Mesodermal cell (in vitro differentiated cells): Measurements from ENCODE around the gene GTPBP4.

Experiments used
- H3K27ac ChIP-seq: 2 replicates; pipeline ENCODE4 v1.7.0; 2013; ENCODE audit warnings: mild to moderate bottlenecking, low read depth, low read length, moderate library complexity; ENCODE audit not compliant: severe bottlenecking
- H3K36me3 ChIP-seq: 2 replicates; pipeline ENCODE4 v1.7.1; 2013; ENCODE audit warnings: mild to moderate bottlenecking, low read length, moderate library complexity; ENCODE audit not compliant: control insufficient read depth, insufficient read depth
- H3K4me1 ChIP-seq: one replicate; pipeline ENCODE4 v1.7.1; 2013; ENCODE audit warnings: mild to moderate bottlenecking, low read length; ENCODE audit not compliant: insufficient read depth, control insufficient read depth, poor library complexity, severe bottlenecking
- H3K4me3 ChIP-seq: 2 replicates; pipeline ENCODE4 v1.7.0; 2013; ENCODE audit warnings: low read length, control low read depth, mild to moderate bottlenecking; ENCODE audit not compliant: insufficient read depth, poor library complexity, severe bottlenecking; ENCODE audit errors: extremely low read depth
- H3K9me3 ChIP-seq: 2 replicates; pipeline ENCODE4 v1.7.1; 2013; ENCODE audit warnings: mild to moderate bottlenecking, low read length, moderate library complexity; ENCODE audit not compliant: control insufficient read depth
- WGBS, 2 experiments: methylation state at CpG; one replicate each; pipeline ENCODE4 v1.1.5; 2013; ENCODE audit warnings: missing lambda C conversion rate in 2 of 2; ENCODE audit not compliant: insufficient coverage in 2 of 2; 5-methylcytosine and 5-hydroxymethylcytosine counted together

The GTPBP4 gene

DNA sequence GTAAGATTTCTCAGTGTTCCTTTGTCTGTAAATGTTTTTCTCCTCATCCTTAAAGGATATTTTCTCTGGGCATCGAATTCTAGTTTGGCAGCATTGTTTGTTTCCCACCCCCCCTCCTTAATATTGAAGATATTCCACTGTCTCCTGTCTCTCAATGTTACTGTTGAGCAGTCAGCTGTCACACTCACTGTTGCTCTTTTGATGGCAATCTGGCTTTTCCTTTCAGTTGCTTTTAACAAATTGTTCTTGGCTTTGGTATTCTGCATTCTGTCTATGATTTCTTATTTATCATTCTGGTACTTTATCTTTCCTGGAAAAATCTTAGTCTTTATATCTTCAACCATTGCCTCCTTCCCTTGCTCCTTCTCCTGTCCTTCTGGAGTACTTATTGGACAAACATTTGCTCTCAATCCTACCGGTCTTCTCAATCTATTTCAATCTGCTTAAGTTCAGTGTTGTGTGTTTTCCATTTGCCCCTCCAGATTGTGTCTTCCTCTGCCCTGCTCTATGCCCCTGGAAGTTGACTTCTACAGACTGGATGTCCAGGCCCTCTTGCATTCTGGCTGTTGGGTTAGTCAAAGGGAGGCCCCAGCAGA, 9.3 kb upstream of the GTPBP4 start:
- Histone ChIP-seq H3K4me3 (no peak overlapping the region), H3K4me1 (peaks cover 2% of the 10 kb centered on the region), H3K27ac (no peak overlapping the region), H3K9me3 (peaks cover 38% of the 10 kb centered on the region), H3K36me3 (peaks cover 7% of the 10 kb centered on the region)
- 83 to 100% methylated on average over 1 to 2 of the region's 2 CpGs for WGBS, 2 experiments

DNA sequence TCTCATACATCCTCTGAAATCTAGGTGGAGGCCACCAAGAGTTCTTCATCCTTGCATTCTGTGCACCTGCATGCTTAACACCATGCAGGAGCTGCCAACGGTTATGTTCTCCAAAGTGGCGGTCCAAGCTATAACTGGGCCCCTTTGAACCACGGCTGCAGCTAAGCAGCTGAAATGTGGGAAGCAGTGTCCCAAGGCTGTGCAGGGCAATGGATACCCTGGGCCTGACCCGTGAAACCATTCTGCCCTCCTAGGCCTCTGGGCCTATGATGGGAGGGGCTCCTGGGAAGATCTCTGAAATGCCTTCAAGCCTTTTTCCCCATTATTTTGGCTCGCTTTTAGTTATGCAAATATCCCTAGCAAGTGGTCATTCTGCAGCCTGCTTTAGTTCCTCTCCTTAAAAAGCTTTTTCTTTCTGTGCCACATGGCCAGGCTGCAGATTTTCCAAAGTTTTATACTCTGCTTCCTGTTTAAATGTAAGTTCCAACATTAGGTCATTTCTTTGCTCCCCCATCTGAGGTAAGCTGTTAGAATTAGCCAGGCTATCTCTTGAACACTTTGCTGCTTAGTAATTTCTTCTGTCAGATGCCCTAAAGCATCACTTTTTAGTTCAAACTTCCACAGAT, 7.7 kb upstream of the GTPBP4 start:
- peaks cover 38% of the 10 kb centered on the region for H3K9me3 ChIP-seq
- peaks cover 7% of the 10 kb centered on the region for H3K36me3 ChIP-seq
- no peak overlapping the region for H3K4me3 ChIP-seq
- H3K27ac ChIP-seq, result no peak overlapping the region
- H3K4me1 ChIP-seq, result peaks cover 13% of the 10 kb centered on the region
- WGBS, 2 experiments, result 94 to 100% methylated on average over 5 of the region's 5 CpGs

DNA sequence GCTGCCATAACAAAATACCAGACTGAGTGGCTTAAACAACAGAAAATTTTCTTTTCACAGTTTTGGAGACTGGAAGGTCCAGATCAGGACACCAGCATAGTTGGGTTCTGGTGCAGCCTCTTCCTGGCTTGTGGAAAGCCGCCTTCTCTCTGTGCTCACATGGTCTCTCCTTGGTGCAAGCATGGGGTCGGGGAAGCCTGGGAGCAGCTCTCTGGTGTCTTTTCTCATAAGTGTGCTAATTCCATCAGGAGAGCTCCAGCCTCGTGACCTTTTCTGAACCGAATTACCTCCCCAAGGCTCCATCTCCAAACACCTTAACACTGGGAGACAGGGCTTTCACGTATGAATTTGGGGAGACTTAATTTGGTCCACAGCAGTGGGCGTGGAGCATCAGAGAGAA, 4.8 kb upstream of the GTPBP4 start:
- Histone ChIP-seq H3K4me1 (peaks cover 13% of the 10 kb centered on the region), H3K9me3 (peaks cover 33% of the 10 kb centered on the region), H3K36me3 (peaks cover 7% of the 10 kb centered on the region), H3K4me3 (no peak overlapping the region), H3K27ac (no peak overlapping the region)
- 100% methylated on average over 2 of the region's 6 CpGs; no CpG with 5 or more reads in 1 of the 2 experiments for WGBS, 2 experiments

DNA sequence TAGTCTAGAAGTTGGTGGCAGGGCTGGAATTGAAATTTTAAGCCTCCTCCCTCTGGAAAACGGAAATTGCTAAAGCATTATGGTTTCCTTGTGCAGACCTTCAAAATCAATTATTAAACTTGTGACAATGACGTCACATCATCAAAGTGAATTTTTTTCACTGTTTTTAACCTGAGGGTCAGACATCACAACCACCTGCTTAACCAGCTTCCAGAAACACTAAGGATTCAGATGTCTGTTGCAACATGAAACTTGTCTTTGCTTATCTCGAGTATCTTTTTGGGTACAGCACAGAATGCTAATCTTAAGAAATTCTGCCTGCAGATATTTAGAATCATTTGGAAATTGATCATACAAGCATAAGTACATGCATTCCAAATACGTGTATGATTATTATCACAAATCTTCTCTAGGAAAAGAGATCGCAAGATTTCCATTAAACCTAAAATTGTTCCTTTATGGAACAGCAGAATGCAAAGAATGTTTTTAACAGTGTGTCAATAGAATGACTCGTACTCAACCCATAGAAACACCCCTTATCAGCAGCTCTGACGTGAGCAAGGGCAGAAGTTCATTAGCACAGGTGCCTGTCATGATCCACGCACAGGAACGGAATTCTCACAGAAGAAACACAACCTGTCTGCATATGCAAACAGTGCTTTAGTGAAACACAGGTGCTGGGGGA, 4.1 kb upstream of the GTPBP4 start:
- no peak overlapping the region for H3K27ac ChIP-seq
- WGBS, 2 experiments, result 84 to 97% methylated on average over 5 to 7 of the region's 9 CpGs
- peaks cover 13% of the 10 kb centered on the region for H3K4me1 ChIP-seq
- peaks cover 29% of the 10 kb centered on the region for H3K9me3 ChIP-seq
- no peak overlapping the region for H3K4me3 ChIP-seq
- peaks cover 7% of the 10 kb centered on the region for H3K36me3 ChIP-seq

DNA sequence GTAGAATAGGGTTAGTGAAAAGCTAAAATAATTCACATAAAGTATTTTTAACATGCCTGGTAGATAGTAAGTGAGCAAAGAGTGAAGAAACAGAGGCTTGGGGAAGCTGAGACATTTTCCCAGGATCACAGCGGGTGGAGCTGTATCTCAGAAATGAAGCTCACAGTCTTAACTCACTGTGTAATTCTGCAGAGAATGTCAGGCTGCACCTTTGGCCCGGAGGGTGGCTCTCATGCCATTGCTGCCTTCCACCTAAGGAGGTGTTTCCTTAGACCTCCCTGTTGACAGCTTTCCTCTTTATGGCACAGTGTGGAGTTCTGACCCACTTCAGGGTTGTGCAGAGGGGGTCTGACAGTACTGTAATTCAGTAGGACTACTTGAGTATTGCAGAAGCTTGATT, 2.9 kb upstream of the GTPBP4 start:
- H3K27ac ChIP-seq, result no peak overlapping the region
- peaks cover 15% of the 10 kb centered on the region for H3K4me1 ChIP-seq
- H3K36me3 ChIP-seq, result peaks cover 13% of the 10 kb centered on the region
- peaks cover 20% of the 10 kb centered on the region for H3K9me3 ChIP-seq
- 93 to 94% methylated on average over 2 of the region's 2 CpGs for WGBS, 2 experiments
- no peak overlapping the region for H3K4me3 ChIP-seq

DNA sequence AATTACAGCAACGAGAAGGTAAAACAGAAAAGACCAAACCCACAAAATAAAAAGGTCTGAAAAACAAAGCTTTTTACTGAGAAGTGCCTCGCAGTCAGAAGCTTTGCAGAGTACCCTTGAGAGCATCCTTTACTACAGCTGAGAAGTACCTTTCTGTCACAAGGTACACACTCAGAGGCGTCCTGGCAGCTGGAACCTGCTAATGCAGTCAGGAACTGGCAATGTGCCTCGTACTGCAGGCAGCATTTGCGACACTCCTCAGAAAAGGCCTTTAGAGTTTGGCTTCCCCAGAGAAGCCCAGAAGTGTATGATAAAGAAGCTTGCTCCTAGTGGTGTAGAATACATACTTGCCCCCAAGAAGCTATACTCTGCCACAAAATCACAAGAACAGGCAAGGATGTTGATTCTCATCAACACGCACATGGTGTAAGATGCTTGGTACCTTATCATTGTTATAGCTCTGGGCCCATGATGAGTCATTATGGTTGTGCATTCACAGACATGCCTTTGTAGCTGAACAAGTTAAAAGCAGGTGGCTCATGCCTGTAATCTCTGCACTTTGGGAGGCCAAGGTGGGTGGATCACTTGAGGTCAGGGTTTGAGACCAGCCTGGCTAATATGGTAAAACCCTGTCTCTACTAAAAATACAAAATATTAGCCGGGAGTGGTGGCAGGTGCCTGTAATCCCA, 2.0 kb upstream of the GTPBP4 start:
- WGBS, 2 experiments, result 88% methylated on average over 5 to 6 of the region's 7 CpGs
- H3K4me1 ChIP-seq, result peaks cover 15% of the 10 kb centered on the region
- H3K27ac ChIP-seq, result no peak overlapping the region
- peaks cover 10% of the 10 kb centered on the region for H3K9me3 ChIP-seq
- no peak overlapping the region for H3K4me3 ChIP-seq
- H3K36me3 ChIP-seq, result peaks cover 20% of the 10 kb centered on the region

DNA sequence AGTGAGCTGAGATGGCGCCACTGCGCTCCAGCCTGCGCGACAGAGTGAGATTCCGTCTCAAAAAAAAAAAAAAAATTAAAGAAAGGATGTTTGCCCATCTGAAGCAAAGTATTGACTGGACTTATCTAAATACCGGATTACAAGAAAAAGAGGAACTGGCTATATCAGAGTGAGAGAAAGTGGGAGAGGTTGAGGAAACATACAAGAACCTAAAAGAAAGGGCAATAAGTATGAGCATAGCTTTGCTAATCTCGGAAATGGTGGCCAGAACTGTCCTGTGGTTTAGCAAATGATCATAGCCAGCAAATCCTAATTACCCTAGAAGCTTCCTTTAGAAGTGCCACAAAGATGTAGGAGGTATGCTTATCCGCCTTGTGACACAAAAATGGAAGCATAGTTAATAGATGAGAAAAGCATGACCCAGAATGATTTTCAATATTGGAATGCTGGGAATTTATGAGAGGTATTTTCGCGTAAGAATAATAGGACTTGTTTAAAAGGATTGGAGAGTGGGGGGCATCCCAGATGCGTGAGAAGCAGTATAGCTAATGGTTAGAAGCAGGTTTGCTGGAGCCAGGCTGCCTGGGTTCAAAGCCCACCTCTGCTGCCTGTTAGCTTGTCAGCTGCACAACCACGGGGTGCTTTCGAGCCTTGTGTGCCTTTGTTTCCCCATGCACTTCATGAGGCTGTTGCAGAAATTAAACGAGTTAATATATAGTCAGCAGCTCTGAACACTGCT, 1.2 kb upstream of the GTPBP4 start:
- Histone ChIP-seq H3K36me3 (peaks cover 24% of the 10 kb centered on the region), H3K4me3 (peak overlapping the region; percentile 85), H3K9me3 (peaks cover 4% of the 10 kb centered on the region), H3K4me1 (peaks cover 15% of the 10 kb centered on the region), H3K27ac (peak overlapping the region; percentile 85)
- 81 to 82% methylated on average over 13 of the region's 14 CpGs for WGBS, 2 experiments

DNA sequence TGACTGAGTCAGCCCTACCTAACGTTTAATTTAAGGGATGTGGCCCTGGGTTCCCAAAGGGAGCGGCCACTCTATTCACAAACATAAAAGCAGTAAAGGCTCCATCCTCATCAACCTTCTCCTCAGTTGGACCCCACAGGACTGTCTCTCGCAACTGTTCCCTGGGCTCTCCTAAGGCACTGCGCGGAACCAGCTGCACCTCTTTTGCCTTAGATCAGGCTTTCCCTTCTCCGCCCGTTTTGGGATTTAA, 689 bp upstream of the GTPBP4 start:
- 7 to 12% methylated on average over 7 of the region's 7 CpGs for WGBS, 2 experiments
- Histone ChIP-seq H3K4me3 (peak overlapping the region; percentile 85), H3K9me3 (peaks cover 4% of the 10 kb centered on the region), H3K27ac (peak overlapping the region; percentile 85), H3K4me1 (peaks cover 15% of the 10 kb centered on the region), H3K36me3 (peaks cover 29% of the 10 kb centered on the region)

DNA sequence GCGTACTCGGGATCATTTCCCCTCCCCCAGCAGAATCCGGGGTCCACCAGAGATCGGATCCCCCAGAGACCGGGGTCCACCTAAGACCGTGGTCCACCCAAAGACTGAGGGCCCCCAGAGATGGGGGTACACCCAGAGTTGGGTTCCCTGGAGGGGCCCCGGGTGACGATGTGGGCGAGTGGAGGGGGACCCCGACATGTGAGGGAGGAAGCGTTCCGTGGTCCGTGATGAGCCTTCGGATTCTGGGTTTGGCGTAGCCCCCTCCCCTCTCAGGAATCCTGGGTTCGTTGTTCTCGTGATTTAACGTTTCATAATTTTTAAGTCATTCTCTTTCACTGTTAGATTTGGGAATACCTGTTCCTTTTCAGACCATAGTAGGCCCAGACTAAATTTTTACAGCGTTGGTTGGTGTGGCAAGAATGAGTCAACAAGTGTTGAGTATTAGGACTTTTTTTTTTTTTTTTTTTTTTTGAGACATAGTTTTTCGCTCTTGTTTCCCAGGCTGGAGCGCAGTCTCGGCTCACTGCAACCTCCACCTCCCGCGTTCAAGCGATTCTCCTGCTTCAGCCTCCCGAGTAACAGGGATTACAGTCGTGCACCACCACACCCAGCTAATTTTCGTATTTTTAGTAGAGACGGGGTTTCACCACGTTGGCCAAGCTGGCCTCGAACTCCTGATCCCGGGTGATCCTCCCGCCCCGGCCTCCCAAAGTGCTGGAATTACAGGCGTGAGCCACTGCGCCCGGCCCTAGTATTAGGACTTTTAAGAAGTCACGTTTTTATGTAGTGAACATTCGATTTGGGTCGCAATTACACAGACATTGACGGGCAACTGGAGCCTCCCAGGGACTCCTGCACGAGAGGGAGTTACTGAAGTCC, 672 bp downstream of the GTPBP4 start:
- peak overlapping the region; percentile 85 for H3K4me3 ChIP-seq
- peaks cover 43% of the 10 kb centered on the region for H3K36me3 ChIP-seq
- H3K27ac ChIP-seq, result peak overlapping the region; percentile 85
- no peaks in the 10 kb centered on the region for H3K9me3 ChIP-seq
- WGBS, 2 experiments, result 27 to 37% methylated on average over 25 of the region's 42 CpGs
- peaks cover 14% of the 10 kb centered on the region for H3K4me1 ChIP-seq

DNA sequence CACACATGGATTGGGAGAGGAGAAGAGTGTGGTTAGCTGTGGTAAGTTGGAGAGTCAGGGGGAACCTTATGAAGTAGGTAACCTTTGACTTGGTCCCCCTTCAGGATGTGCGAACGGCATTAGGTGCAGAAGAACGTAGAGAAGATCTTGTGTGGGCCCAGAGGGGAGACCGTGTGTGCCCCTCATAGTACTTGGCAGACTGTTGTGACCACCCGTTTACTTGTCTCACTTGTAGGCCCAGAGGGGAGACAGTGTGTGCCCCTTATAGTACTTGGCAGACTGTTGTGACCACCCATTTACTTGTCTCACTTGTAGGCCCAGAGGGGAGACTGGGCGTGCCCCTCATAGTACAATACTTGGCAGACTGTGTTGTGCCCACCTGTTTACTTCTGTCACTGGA, 2.6 kb downstream of the GTPBP4 start:
- Histone ChIP-seq H3K4me3 (no peak overlapping the region), H3K27ac (no peak overlapping the region), H3K9me3 (no peaks in the 10 kb centered on the region), H3K4me1 (peaks cover 2% of the 10 kb centered on the region), H3K36me3 (peaks cover 62% of the 10 kb centered on the region)
- WGBS, 2 experiments, result 95 to 97% methylated on average over 6 of the region's 6 CpGs
